Measurements from ENCODE around the gene ARHGEF1. TPM values are rescaled to one million over a fixed set of nuclear protein-coding genes. Genes with fewer than 3 reads are reported as not detected.

Gene ARHGEF1
- total RNA-seq, 2 experiments from 2014 or later: 1,019 to 1,047 TPM

DNA sequence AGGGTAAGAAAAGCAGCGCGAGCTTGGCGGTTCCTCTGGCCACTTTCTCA is 38.2 kb upstream of the ARHGEF1 start, which contains the start of gene DMRTC2:
Gene DMRTC2 (plus strand): TSS at position 42 of the 50 bp plus-strand sequence. CDS start 2,387 bp downstream, outside the sequence.
- Mint-ChIP-seq H3K36me3 (ENCODE audit: low read depth) (no peaks in the 10 kb centered on the region), H3K27me3 (no peaks in the 10 kb centered on the region), H3K27ac (no peak within 1 kb of the TSS), H3K4me1 (ENCODE audit: low read depth) (no peaks in the 10 kb centered on the region), H3K9me3 (no peaks in the 10 kb centered on the region), H3K4me3 (no peak within 1 kb of the TSS)
- no peaks in the 10 kb centered on the region for H3K27me3 ChIP-seq (ENCODE audit: control insufficient read depth in 1 of 2, insufficient read depth in 2 of 2, low read length in 2 of 2)
- no peak for ATAC-seq (ENCODE audit: poor library complexity)
- ChIA-PET CTCF (no interaction called here), POLR2A (no interaction called here)
- H3K27ac ChIP-seq (ENCODE audit: low read depth in 1 of 2, low read length in 2 of 2): no peak within 1 kb of the TSS
- TF ChIP-seq, protein P1, sequence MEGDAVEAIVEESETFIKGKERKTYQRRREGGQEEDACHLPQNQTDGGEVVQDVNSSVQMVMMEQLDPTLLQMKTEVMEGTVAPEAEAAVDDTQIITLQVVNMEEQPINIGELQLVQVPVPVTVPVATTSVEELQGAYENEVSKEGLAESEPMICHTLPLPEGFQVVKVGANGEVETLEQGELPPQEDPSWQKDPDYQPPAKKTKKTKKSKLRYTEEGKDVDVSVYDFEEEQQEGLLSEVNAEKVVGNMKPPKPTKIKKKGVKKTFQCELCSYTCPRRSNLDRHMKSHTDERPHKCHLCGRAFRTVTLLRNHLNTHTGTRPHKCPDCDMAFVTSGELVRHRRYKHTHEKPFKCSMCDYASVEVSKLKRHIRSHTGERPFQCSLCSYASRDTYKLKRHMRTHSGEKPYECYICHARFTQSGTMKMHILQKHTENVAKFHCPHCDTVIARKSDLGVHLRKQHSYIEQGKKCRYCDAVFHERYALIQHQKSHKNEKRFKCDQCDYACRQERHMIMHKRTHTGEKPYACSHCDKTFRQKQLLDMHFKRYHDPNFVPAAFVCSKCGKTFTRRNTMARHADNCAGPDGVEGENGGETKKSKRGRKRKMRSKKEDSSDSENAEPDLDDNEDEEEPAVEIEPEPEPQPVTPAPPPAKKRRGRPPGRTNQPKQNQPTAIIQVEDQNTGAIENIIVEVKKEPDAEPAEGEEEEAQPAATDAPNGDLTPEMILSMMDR (IDR thresholded peaks at IDR 0.05): no peak
- H3K36me3 ChIP-seq (ENCODE audit: insufficient read depth, low read length): no peaks in the 10 kb centered on the region
- H3K4me1 ChIP-seq (ENCODE audit: insufficient read depth, low read length): no peaks in the 10 kb centered on the region
- H3K4me3 ChIP-seq (ENCODE audit: low read length): no peak within 1 kb of the TSS
- DNase-seq: no peak
- intact Hi-C loops (cut with DNase I, micrococcal nuclease): no loop called here
- peaks cover 0 to 10% of the 10 kb centered on the region in 2 experiments for H3K9me3 ChIP-seq (ENCODE audit: control insufficient read depth in 1 of 2, insufficient read depth in 1 of 2, low read length in 2 of 2)

GRCh38 chr19:41845051-41845590 is 37.9 kb upstream of the ARHGEF1 start:
- H3K27ac ChIP-seq (ENCODE audit: low read depth in 1 of 2, low read length in 2 of 2): no peak overlapping the region
- no peaks in the 10 kb centered on the region for H3K36me3 ChIP-seq (ENCODE audit: insufficient read depth, low read length)
- no peaks in the 10 kb centered on the region for H3K9me3 Mint-ChIP-seq
- no peaks in the 10 kb centered on the region for H3K27me3 Mint-ChIP-seq
- POLR2A ChIA-PET: no interaction called here
- no peaks in the 10 kb centered on the region for H3K36me3 Mint-ChIP-seq (ENCODE audit: low read depth)
- no peaks in the 10 kb centered on the region for H3K4me1 ChIP-seq (ENCODE audit: insufficient read depth, low read length)
- DNase-seq (no peak), ATAC-seq (ENCODE audit: poor library complexity) (no peak)
- no peaks in the 10 kb centered on the region for H3K27me3 ChIP-seq (ENCODE audit: control insufficient read depth in 1 of 2, insufficient read depth in 2 of 2, low read length in 2 of 2)
- TF ChIP-seq, protein P1 (IDR thresholded peaks at IDR 0.05): no peak
- no peak overlapping the region for H3K4me3 Mint-ChIP-seq
- no peak overlapping the region for H3K4me3 ChIP-seq (ENCODE audit: low read length)
- H3K9me3 ChIP-seq (ENCODE audit: control insufficient read depth in 1 of 2, insufficient read depth in 1 of 2, low read length in 2 of 2): peaks cover 0 to 10% of the 10 kb centered on the region in 2 experiments
- CTCF ChIA-PET: no interaction called here
- intact Hi-C loops (cut with DNase I, micrococcal nuclease): no loop called here
- H3K4me1 Mint-ChIP-seq (ENCODE audit: low read depth): no peaks in the 10 kb centered on the region
- H3K27ac Mint-ChIP-seq: no peak overlapping the region

DNA sequence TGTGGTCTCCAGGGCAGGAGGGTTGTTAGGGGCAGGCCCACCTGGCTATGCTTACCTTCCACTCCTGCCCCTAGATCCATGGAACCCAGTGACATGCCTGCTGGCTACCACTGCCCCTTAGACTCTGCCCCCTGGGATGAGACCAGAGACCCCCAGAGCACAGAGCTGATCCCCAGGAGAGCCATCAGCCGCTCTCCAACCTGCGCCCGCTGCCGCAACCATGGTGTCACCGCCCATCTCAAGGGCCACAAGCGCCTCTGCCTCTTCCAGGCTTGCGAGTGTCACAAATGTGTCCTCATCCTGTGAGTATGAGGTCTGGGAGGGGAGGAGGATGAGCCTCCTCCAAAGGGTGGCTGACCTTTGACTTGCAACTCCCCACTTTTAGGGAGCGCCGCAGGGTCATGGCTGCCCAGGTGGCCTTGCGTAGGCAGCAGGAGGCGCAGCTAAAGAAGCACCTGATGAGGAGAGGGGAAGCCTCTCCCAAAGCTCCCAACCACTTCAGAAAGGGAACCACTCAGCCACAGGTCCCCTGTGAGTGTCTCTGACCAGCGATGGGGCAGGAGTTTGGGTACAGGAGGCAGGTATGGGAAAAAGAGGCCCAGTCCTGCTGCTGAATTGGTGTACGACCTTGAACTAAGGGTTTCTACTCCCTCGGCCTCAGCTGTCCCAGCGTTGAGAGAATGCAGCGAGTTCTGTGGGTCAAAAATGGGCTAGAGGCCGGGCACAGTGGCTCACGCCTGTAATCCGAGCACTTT is 35.5 kb upstream of the ARHGEF1 start:
- intact Hi-C loops (cut with DNase I, micrococcal nuclease): no loop called here
- ChIA-PET POLR2A (interaction anchor here (1.2 kb wide), 1 partner anchor 13 kb away, joined by 3 read pairs; the partner anchor contains the start of gene RPS19), CTCF (no interaction called here)
- ATAC-seq (ENCODE audit: poor library complexity): no peak
- Histone ChIP-seq H3K27me3 (ENCODE audit: control insufficient read depth in 1 of 2, insufficient read depth in 2 of 2, low read length in 2 of 2) (no peaks in the 10 kb centered on the region), H3K36me3 (ENCODE audit: insufficient read depth, low read length) (no peaks in the 10 kb centered on the region), H3K9me3 (ENCODE audit: control insufficient read depth in 1 of 2, insufficient read depth in 1 of 2, low read length in 2 of 2) (peaks cover 0 to 10% of the 10 kb centered on the region in 2 experiments), H3K4me3 (ENCODE audit: low read length) (no peak overlapping the region), H3K27ac (ENCODE audit: low read depth in 1 of 2, low read length in 2 of 2) (no peak overlapping the region), H3K4me1 (ENCODE audit: insufficient read depth, low read length) (no peaks in the 10 kb centered on the region)
- no peak for DNase-seq
- TF ChIP-seq, protein P1 (IDR thresholded peaks at IDR 0.05): no peak
- Mint-ChIP-seq H3K36me3 (ENCODE audit: low read depth) (no peaks in the 10 kb centered on the region), H3K27ac (no peak overlapping the region), H3K4me3 (no peak overlapping the region), H3K27me3 (peaks cover 6% of the 10 kb centered on the region), H3K4me1 (ENCODE audit: low read depth) (no peaks in the 10 kb centered on the region), H3K9me3 (no peaks in the 10 kb centered on the region)

Data from CD4-positive, alpha-beta T cell (primary cell).